ENCODE data around the gene MED27. TPM values are rescaled to one million over a fixed set of nuclear protein-coding genes. Genes with fewer than 3 reads are reported as not detected.

MED27 gene
- total RNA-seq, 1 experiment from 2014 or later = 30.4 TPM

DNA sequence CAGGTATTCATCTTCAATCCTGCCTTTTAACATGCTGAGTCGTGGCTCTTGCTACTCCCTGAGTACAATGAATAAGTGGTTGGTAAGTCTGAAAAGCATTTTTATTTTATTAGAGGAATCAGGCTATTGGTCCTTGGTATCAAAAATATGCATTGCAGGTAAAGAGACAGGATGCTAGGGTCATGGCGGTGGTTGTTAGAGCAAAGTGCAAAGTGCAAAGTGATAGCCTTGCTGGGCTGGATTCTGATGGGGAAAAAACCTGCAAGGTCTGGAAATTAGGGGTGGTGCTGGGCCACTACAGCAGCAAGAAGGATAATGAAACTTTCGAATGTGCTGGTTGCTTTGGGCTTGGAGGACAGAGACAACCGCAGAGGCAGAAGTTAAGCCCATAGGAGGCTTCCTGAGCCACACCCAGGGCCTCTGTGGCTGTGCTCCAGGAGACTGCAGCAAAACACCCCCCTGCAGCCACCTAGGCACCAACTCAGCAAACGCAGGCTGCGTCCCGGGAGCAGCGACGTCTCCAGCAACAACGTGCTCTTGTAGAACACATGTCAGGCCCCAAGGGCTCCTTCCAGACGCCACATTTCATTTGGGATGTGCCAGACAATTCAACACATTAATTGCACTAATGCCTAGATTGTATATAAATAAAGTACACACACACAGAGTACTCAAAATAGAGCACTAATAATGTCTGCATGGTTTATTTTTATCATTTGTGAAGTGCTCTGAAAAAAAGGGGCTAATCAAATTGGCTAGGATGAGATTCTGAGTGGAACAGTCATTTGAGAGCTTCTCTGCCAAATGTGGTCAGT is 190.0 kb downstream of the MED27 start:
- Histone ChIP-seq H3K9me3 (no peaks in the 10 kb centered on the region), H3K27me3 (replicated peaks; ENCODE audit: control insufficient read depth, insufficient read depth, low read length) (no peaks in the 10 kb centered on the region), H3K4me3 (ENCODE audit: low read depth, low read length) (no peak overlapping the region), H3K36me3 (ENCODE audit: control insufficient read depth, insufficient read depth, low read length) (no peaks in the 10 kb centered on the region), H3K4me1 (no peaks in the 10 kb centered on the region)
- no peak for TF ChIP-seq CTCF (IDR thresholded peaks at IDR 0.05; ENCODE audit: insufficient read depth in 1 of 2, low read depth in 1 of 2, low read length in 1 of 2, severe bottlenecking in 1 of 2, unreplicated experiment in 1 of 2)
- Mint-ChIP-seq H3K36me3 (ENCODE audit: insufficient read depth, unreplicated experiment) (no peaks in the 10 kb centered on the region), H3K4me1 (ENCODE audit: low read depth, unreplicated experiment) (no peaks in the 10 kb centered on the region), H3K27ac (ENCODE audit: unreplicated experiment) (no peak overlapping the region), H3K27me3 (ENCODE audit: insufficient read depth, unreplicated experiment) (no peaks in the 10 kb centered on the region), H3K4me3 (ENCODE audit: unreplicated experiment) (no peak overlapping the region), H3K9me3 (ENCODE audit: unreplicated experiment) (no peaks in the 10 kb centered on the region)
- BruUV-seq (replicated peaks) = no TSS peak
- ChIA-PET POLR2A (no interaction called here), CTCF (no interaction called here)
- intact Hi-C loops (cut with micrococcal nuclease; ENCODE audit: unreplicated experiment) = no loop called here
- DNase-seq = no peak

DNA sequence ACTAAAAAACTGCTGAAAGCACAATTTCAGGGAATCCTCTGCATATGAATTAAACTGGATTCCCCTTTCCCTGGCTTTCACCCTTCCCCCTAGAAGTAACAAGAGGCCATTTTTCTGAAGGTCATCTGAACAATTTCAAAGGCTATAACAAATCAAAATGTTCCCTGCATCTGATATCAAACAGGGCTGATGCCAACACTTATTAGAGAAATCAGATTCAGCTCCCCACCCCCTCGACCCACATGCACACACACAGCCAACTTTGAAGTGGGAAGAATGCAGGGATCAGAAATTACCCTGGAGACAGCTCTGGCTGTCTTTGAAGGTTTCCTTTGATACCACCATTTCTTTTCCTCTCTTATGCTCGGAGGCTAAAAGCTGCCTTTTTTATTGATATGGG is 190.7 kb downstream of the MED27 start:
- CTCF ChIA-PET = no interaction called here
- Histone ChIP-seq H3K4me1 (no peaks in the 10 kb centered on the region), H3K27me3 (replicated peaks; ENCODE audit: control insufficient read depth, insufficient read depth, low read length) (no peaks in the 10 kb centered on the region), H3K9me3 (no peaks in the 10 kb centered on the region), H3K4me3 (ENCODE audit: low read depth, low read length) (no peak overlapping the region), H3K36me3 (ENCODE audit: control insufficient read depth, insufficient read depth, low read length) (no peaks in the 10 kb centered on the region)
- POLR2A ChIA-PET = no interaction called here
- BruUV-seq (replicated peaks) = no TSS peak
- H3K4me3 Mint-ChIP-seq (ENCODE audit: unreplicated experiment) = no peak overlapping the region
- H3K4me1 Mint-ChIP-seq (ENCODE audit: low read depth, unreplicated experiment) = no peaks in the 10 kb centered on the region
- no peaks in the 10 kb centered on the region for H3K27me3 Mint-ChIP-seq (ENCODE audit: insufficient read depth, unreplicated experiment)
- intact Hi-C loops (cut with micrococcal nuclease; ENCODE audit: unreplicated experiment) = no loop called here
- no peaks in the 10 kb centered on the region for H3K9me3 Mint-ChIP-seq (ENCODE audit: unreplicated experiment)
- H3K36me3 Mint-ChIP-seq (ENCODE audit: insufficient read depth, unreplicated experiment) = no peaks in the 10 kb centered on the region
- no peak for TF ChIP-seq CTCF (IDR thresholded peaks at IDR 0.05; ENCODE audit: insufficient read depth in 1 of 2, low read depth in 1 of 2, low read length in 1 of 2, severe bottlenecking in 1 of 2, unreplicated experiment in 1 of 2)
- no peak for DNase-seq
- H3K27ac Mint-ChIP-seq (ENCODE audit: unreplicated experiment) = no peak overlapping the region

- CTCF ChIA-PET = no interaction called here
These were observed 192.0 kb downstream of the MED27 start for GRCh38 chr9:131887680-131888079.

More at GRCh38 chr9:131887680-131888079, 192.0 kb downstream of the MED27 start:
- Mint-ChIP-seq H3K9me3 (ENCODE audit: unreplicated experiment) (no peaks in the 10 kb centered on the region), H3K27ac (ENCODE audit: unreplicated experiment) (no peak overlapping the region), H3K27me3 (ENCODE audit: insufficient read depth, unreplicated experiment) (no peaks in the 10 kb centered on the region), H3K36me3 (ENCODE audit: insufficient read depth, unreplicated experiment) (no peaks in the 10 kb centered on the region), H3K4me1 (ENCODE audit: low read depth, unreplicated experiment) (no peaks in the 10 kb centered on the region), H3K4me3 (ENCODE audit: unreplicated experiment) (no peak overlapping the region)
- H3K27me3 ChIP-seq (replicated peaks; ENCODE audit: control insufficient read depth, insufficient read depth, low read length) = no peaks in the 10 kb centered on the region
- H3K4me1 ChIP-seq = no peaks in the 10 kb centered on the region
- TF ChIP-seq CTCF (IDR thresholded peaks at IDR 0.05; ENCODE audit: insufficient read depth in 1 of 2, low read depth in 1 of 2, low read length in 1 of 2, severe bottlenecking in 1 of 2, unreplicated experiment in 1 of 2) = no peak
- intact Hi-C loops (cut with micrococcal nuclease; ENCODE audit: unreplicated experiment) = no loop called here
- no TSS peak for BruUV-seq (replicated peaks)
- POLR2A ChIA-PET = no interaction called here
- DNase-seq = no peak
- H3K4me3 ChIP-seq (ENCODE audit: low read depth, low read length) = no peak overlapping the region
- H3K36me3 ChIP-seq (ENCODE audit: control insufficient read depth, insufficient read depth, low read length) = no peaks in the 10 kb centered on the region
- no peaks in the 10 kb centered on the region for H3K9me3 ChIP-seq
